Skeletal muscle satellite cell (primary cell): ENCODE data around the gene LYPLA2.
"Not testable (repeated sequence)": the region's sequence is repeated elsewhere in the genome, so short reads cannot be mapped to it uniquely, and the experiment has no call there.

ENCODE experiments used
- H3K27me3 ChIP-seq: 2 replicates; pipeline ENCODE4 v1.7.0; 2013; ENCODE audit warnings: low read length; ENCODE audit not compliant: control insufficient read depth, insufficient read depth
- H3K36me3 ChIP-seq: 2 replicates; pipeline ENCODE4 v1.7.0; 2013; ENCODE audit warnings: mild to moderate bottlenecking, control low read depth, low read length; ENCODE audit not compliant: insufficient read depth
- H3K4me1 ChIP-seq: 2 replicates; pipeline ENCODE4 v1.7.0; 2013; ENCODE audit warnings: low read length; ENCODE audit not compliant: control insufficient read depth, insufficient read depth
- H3K4me2 ChIP-seq: 2 replicates; pipeline ENCODE4 v1.7.0; 2013; ENCODE audit warnings: mild to moderate bottlenecking, low read length
- H3K4me3 ChIP-seq: 2 replicates; pipeline ENCODE4 v1.7.0; 2013; ENCODE audit warnings: low read length
- H3K9ac ChIP-seq: 2 replicates; pipeline ENCODE4 v1.7.0; 2013; ENCODE audit warnings: mild to moderate bottlenecking, low read depth, low read length, moderate library complexity
- H3K9me3 ChIP-seq: replicated peaks from 2 replicates; pipeline ENCODE4 v1.7.0; 2013; ENCODE audit warnings: mild to moderate bottlenecking, control low read depth, low read length

The LYPLA2 gene

DNA sequence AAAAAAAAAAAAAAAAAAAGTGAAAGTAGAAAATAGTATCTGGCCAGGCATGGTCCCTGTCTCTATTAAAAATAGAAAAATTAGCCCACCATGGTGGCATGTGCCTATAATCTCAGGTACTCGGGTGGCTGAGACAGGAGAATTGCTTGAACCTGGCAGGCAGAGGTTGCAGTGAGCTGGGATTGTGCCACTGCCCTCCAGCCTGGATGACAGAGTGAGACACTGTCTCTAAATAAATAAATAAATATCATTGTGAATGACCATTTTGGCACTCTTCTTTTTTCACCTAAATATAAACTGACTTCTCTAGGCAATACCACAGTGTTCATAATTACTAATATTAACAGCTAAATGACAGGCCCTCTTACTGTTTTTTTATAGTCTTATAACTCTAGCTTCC lies 33.1 kb upstream of the LYPLA2 start:
- no peak overlapping the region for H3K9ac ChIP-seq
- no peaks in the 10 kb centered on the region for H3K27me3 ChIP-seq
- H3K36me3 ChIP-seq = peaks cover 91% of the 10 kb centered on the region
- no peaks in the 10 kb centered on the region for H3K9me3 ChIP-seq
- peaks cover 8% of the 10 kb centered on the region for H3K4me1 ChIP-seq
- no peak overlapping the region for H3K4me3 ChIP-seq
- H3K4me2 ChIP-seq = no peak overlapping the region

GRCh38 chr1:23759277-23759676 lies 31.7 kb upstream of the LYPLA2 start:
- Histone ChIP-seq H3K27me3 (no peaks in the 10 kb centered on the region), H3K4me2 (no peak overlapping the region), H3K9ac (no peak overlapping the region), H3K9me3 (no peaks in the 10 kb centered on the region), H3K4me1 (peaks cover 8% of the 10 kb centered on the region), H3K36me3 (peaks cover 89% of the 10 kb centered on the region), H3K4me3 (no peak overlapping the region)

GRCh38 chr1:23763041-23763577 lies 27.8 kb upstream of the LYPLA2 start:
- Histone ChIP-seq H3K36me3 (peaks cover 58% of the 10 kb centered on the region), H3K27me3 (no peaks in the 10 kb centered on the region), H3K9ac (no peak overlapping the region), H3K9me3 (no peaks in the 10 kb centered on the region), H3K4me2 (no peak overlapping the region), H3K4me1 (peaks cover 2% of the 10 kb centered on the region), H3K4me3 (no peak overlapping the region)

- no peak overlapping the region for H3K4me3 ChIP-seq
- H3K4me1 ChIP-seq = no peaks in the 10 kb centered on the region
- peaks cover 8% of the 10 kb centered on the region for H3K36me3 ChIP-seq
- no peaks in the 10 kb centered on the region for H3K9me3 ChIP-seq
- no peak overlapping the region for H3K9ac ChIP-seq
- H3K27me3 ChIP-seq = no peaks in the 10 kb centered on the region
- no peak overlapping the region for H3K4me2 ChIP-seq
These were observed 22.2 kb upstream of the LYPLA2 start for GRCh38 chr1:23768733-23769132.

- Histone ChIP-seq H3K4me3 (no peak overlapping the region), H3K27me3 (no peaks in the 10 kb centered on the region), H3K4me1 (no peaks in the 10 kb centered on the region), H3K9ac (no peak overlapping the region), H3K9me3 (no peaks in the 10 kb centered on the region), H3K36me3 (no peaks in the 10 kb centered on the region), H3K4me2 (peak overlapping the region; percentile 50)
These were observed 18.7 kb upstream of the LYPLA2 start for GRCh38 chr1:23772049-23772853.

DNA sequence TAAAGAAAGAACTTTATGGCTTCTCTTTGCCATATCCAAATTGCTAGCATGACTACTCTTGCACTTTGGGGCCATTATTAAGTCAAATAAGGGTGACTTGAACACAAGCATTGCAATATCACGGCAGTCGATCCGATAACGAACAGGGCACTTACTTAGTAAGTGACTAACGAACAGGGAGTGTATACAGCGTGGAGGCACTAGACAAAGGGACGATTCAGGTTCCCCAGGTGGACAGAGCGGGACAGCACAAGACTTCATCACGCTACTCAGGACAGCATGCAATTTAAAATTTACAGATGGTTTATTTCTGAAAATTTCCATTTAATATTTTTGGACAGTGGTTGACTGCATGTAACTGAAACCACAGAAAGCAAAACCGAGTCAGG lies 18.1 kb upstream of the LYPLA2 start:
- Histone ChIP-seq H3K9me3 (no peaks in the 10 kb centered on the region), H3K9ac (no peak overlapping the region), H3K4me2 (no peak overlapping the region), H3K36me3 (no peaks in the 10 kb centered on the region), H3K27me3 (no peaks in the 10 kb centered on the region), H3K4me3 (no peak overlapping the region), H3K4me1 (no peaks in the 10 kb centered on the region)

GRCh38 chr1:23774174-23774880 lies 16.6 kb upstream of the LYPLA2 start:
- H3K27me3 ChIP-seq = no peaks in the 10 kb centered on the region
- H3K4me3 ChIP-seq = no peak overlapping the region
- H3K4me2 ChIP-seq = no peak overlapping the region
- no peaks in the 10 kb centered on the region for H3K36me3 ChIP-seq
- peaks cover 4% of the 10 kb centered on the region for H3K4me1 ChIP-seq
- H3K9me3 ChIP-seq = no peaks in the 10 kb centered on the region
- H3K9ac ChIP-seq = no peak overlapping the region

- no peak overlapping the region for H3K9ac ChIP-seq
- H3K9me3 ChIP-seq = no peaks in the 10 kb centered on the region
- no peak overlapping the region for H3K4me2 ChIP-seq
- no peaks in the 10 kb centered on the region for H3K36me3 ChIP-seq
- H3K27me3 ChIP-seq = no peaks in the 10 kb centered on the region
- H3K4me1 ChIP-seq = peaks cover 17% of the 10 kb centered on the region
- no peak overlapping the region for H3K4me3 ChIP-seq
These were observed 14.7 kb upstream of the LYPLA2 start for GRCh38 chr1:23776217-23776616.

DNA sequence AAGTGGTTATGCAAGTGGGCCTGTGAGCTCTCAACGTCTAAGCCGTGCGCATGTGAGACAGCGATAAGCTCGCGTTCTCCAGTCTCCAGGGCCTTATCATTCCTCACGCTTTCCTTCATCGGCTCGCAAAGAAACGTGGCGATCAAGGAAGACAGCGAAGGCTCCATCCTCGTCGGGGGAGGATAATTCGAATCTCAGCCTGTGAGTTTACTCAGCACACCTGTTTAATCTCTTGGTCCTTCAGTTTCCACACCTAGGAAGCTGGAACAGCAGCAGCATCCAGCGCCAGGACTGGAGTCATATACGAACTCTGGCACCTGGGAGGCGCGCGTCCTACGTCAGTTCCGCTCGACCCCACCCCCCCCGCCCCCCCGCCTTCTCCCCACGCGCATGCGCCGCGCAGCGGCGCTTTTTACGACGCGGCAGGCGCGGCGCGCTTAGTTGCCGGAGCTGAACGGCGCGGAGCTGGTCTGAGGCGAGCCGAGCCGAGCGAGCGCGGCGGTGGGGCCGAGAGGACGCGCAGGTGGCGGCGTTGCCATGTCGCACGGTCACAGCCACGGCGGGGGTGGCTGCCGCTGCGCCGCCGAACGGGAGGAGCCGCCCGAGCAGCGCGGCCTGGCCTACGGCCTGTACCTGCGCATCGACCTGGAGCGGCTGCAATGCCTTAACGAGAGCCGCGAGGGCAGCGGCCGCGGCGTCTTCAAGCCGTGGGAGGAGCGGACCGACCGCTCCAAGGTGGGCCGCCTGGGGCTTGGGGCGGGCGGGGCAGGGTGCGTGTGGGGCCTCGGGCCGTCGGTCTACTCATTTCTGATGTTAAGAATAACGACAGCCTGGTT lies 12.7 kb upstream of the LYPLA2 start, which contains the start of gene PITHD1:
PITHD1 (plus strand) TSS at position 440 of the 836 bp plus-strand sequence; CDS start at position 538, 98 bp downstream.
- Histone ChIP-seq H3K9ac (peak within 1 kb of the TSS; percentile 85), H3K36me3 (peaks cover 4% of the 10 kb centered on the region), H3K4me3 (peak within 1 kb of the TSS; percentile 82), H3K4me1 (peaks cover 17% of the 10 kb centered on the region), H3K9me3 (no peaks in the 10 kb centered on the region), H3K27me3 (no peaks in the 10 kb centered on the region), H3K4me2 (peak within 1 kb of the TSS; percentile 87)

GRCh38 chr1:23779826-23780371 lies 11.0 kb upstream of the LYPLA2 start:
- H3K4me3 ChIP-seq = peak overlapping the region; percentile 82
- H3K4me1 ChIP-seq = peaks cover 17% of the 10 kb centered on the region
- no peaks in the 10 kb centered on the region for H3K9me3 ChIP-seq
- H3K9ac ChIP-seq = peak overlapping the region; percentile 85
- peaks cover 15% of the 10 kb centered on the region for H3K36me3 ChIP-seq
- H3K27me3 ChIP-seq = no peaks in the 10 kb centered on the region
- H3K4me2 ChIP-seq = peak overlapping the region; percentile 86

DNA sequence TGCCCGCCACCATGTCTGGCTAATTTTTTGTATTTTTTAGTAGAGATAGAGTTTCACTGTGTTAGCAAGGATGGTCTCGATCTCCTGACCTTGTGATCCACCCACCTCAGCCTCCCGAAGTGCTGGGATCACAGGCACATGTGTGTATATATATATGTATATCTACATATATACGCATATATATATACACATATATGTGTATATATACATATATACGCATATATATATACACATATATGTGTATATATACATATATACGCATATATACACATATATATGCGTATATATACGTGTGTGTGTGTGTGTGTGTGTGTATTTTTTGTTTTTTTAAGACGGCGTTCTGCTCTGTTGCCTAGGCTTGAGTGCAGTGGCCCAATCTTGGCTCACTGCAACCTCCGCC lies 7.8 kb upstream of the LYPLA2 start:
- not testable (repeated sequence) for H3K4me2 ChIP-seq, H3K27me3 ChIP-seq, H3K4me3 ChIP-seq, H3K9ac ChIP-seq, H3K9me3 ChIP-seq
- peaks cover 41% of the 10 kb centered on the region for H3K36me3 ChIP-seq
- peaks cover 17% of the 10 kb centered on the region for H3K4me1 ChIP-seq
